ENCODE results near the gene SUSD4. TPM values are rescaled to one million over a fixed set of nuclear protein-coding genes. Genes with fewer than 3 reads are reported as not detected.

SUSD4 gene
- total and polyA plus RNA-seq, 2 experiments from 2014 or later, result 5.6 to 8.3 TPM

GRCh38 chr1:223201967-223202366, 162.0 kb downstream of the SUSD4 start:
- no peak overlapping the region for H3K4me3 ChIP-seq
- no peaks in the 10 kb centered on the region for H3K9me2 ChIP-seq (replicated peaks; ENCODE audit: insufficient read depth)
- no peaks in the 10 kb centered on the region for H3K27me3 ChIP-seq
- no peaks in the 10 kb centered on the region for H3K79me2 ChIP-seq
- H3K27ac ChIP-seq, result no peak overlapping the region
- H3K9me3 ChIP-seq (ENCODE audit: low read depth), result no peaks in the 10 kb centered on the region
- no peak overlapping the region for H3K4me2 ChIP-seq
- TF ChIP-seq CTCF (IDR thresholded peaks at IDR 0.05; ENCODE audit: poor library complexity), result no peak
- TF ChIP-seq EZH2phosphoT487 (IDR thresholded peaks at IDR 0.05; ENCODE audit: low read depth, severe bottlenecking, unreplicated experiment), result no peak
- no peak for TF ChIP-seq EZH2 (IDR thresholded peaks at IDR 0.05; ENCODE audit: borderline replicate concordance)
- H3K36me3 ChIP-seq (replicated peaks; ENCODE audit: insufficient read depth, low read depth), result no peaks in the 10 kb centered on the region
- no peak for DNase-seq (ENCODE audit: low spot score)
- no peaks in the 10 kb centered on the region for H4K20me1 ChIP-seq (ENCODE audit: insufficient read depth, poor library complexity, severe bottlenecking)
- H3K4me1 ChIP-seq (ENCODE audit: insufficient read depth), result no peaks in the 10 kb centered on the region
- H2AFZ ChIP-seq, result no peak overlapping the region
- WGBS (ENCODE audit: low lambda C conversion rate, missing lambda C conversion rate), result 91% methylated on average over 2 of the region's 2 CpGs

GRCh38 chr1:223200903-223201302, 163.1 kb downstream of the SUSD4 start:
- H3K4me3 ChIP-seq, result no peak overlapping the region
- no peaks in the 10 kb centered on the region for H4K20me1 ChIP-seq (ENCODE audit: insufficient read depth, poor library complexity, severe bottlenecking)
- no peaks in the 10 kb centered on the region for H3K9me2 ChIP-seq (replicated peaks; ENCODE audit: insufficient read depth)
- H3K79me2 ChIP-seq, result no peaks in the 10 kb centered on the region
- no peak overlapping the region for H2AFZ ChIP-seq
- H3K9me3 ChIP-seq (ENCODE audit: low read depth), result no peaks in the 10 kb centered on the region
- 85% methylated on average over 6 of the region's 6 CpGs for WGBS (ENCODE audit: low lambda C conversion rate, missing lambda C conversion rate)
- H3K36me3 ChIP-seq (replicated peaks; ENCODE audit: insufficient read depth, low read depth), result no peaks in the 10 kb centered on the region
- DNase-seq (ENCODE audit: low spot score), result no peak
- H3K4me1 ChIP-seq (ENCODE audit: insufficient read depth), result peaks cover 6% of the 10 kb centered on the region
- TF ChIP-seq EZH2 (IDR thresholded peaks at IDR 0.05; ENCODE audit: borderline replicate concordance), result no peak
- no peak for TF ChIP-seq CTCF (IDR thresholded peaks at IDR 0.05; ENCODE audit: poor library complexity)
- TF ChIP-seq EZH2phosphoT487 (IDR thresholded peaks at IDR 0.05; ENCODE audit: low read depth, severe bottlenecking, unreplicated experiment), result no peak
- H3K27me3 ChIP-seq, result no peaks in the 10 kb centered on the region
- H3K4me2 ChIP-seq, result no peak overlapping the region
- no peak overlapping the region for H3K27ac ChIP-seq

- TF ChIP-seq EZH2phosphoT487 (IDR thresholded peaks at IDR 0.05; ENCODE audit: low read depth, severe bottlenecking, unreplicated experiment) (no peak), EZH2 (IDR thresholded peaks at IDR 0.05; ENCODE audit: borderline replicate concordance) (no peak), CTCF (IDR thresholded peaks at IDR 0.05; ENCODE audit: poor library complexity) (no peak)
- H2AFZ ChIP-seq, result no peak overlapping the region
- H3K36me3 ChIP-seq (replicated peaks; ENCODE audit: insufficient read depth, low read depth), result no peaks in the 10 kb centered on the region
- H3K9me2 ChIP-seq (replicated peaks; ENCODE audit: insufficient read depth), result no peaks in the 10 kb centered on the region
- H4K20me1 ChIP-seq (ENCODE audit: insufficient read depth, poor library complexity, severe bottlenecking), result no peaks in the 10 kb centered on the region
- H3K79me2 ChIP-seq, result no peaks in the 10 kb centered on the region
- no peak overlapping the region for H3K4me3 ChIP-seq
- 63% methylated on average over 2 of the region's 2 CpGs for WGBS (ENCODE audit: low lambda C conversion rate, missing lambda C conversion rate)
- H3K4me2 ChIP-seq, result no peak overlapping the region
- H3K27ac ChIP-seq, result no peak overlapping the region
- DNase-seq (ENCODE audit: low spot score), result no peak
- no peaks in the 10 kb centered on the region for H3K27me3 ChIP-seq
- H3K4me1 ChIP-seq (ENCODE audit: insufficient read depth), result peaks cover 6% of the 10 kb centered on the region
- no peaks in the 10 kb centered on the region for H3K9me3 ChIP-seq (ENCODE audit: low read depth)
Measured at GRCh38 chr1:223199094-223199647, 164.8 kb downstream of the SUSD4 start.

GRCh38 chr1:223198628-223198965, 165.4 kb downstream of the SUSD4 start:
- Histone ChIP-seq H3K36me3 (replicated peaks; ENCODE audit: insufficient read depth, low read depth) (no peaks in the 10 kb centered on the region), H3K79me2 (no peaks in the 10 kb centered on the region), H4K20me1 (ENCODE audit: insufficient read depth, poor library complexity, severe bottlenecking) (no peaks in the 10 kb centered on the region), H3K4me3 (no peak overlapping the region), H3K27ac (no peak overlapping the region), H3K27me3 (no peaks in the 10 kb centered on the region), H3K4me1 (ENCODE audit: insufficient read depth) (peaks cover 6% of the 10 kb centered on the region), H2AFZ (no peak overlapping the region), H3K4me2 (no peak overlapping the region), H3K9me2 (replicated peaks; ENCODE audit: insufficient read depth) (no peaks in the 10 kb centered on the region), H3K9me3 (ENCODE audit: low read depth) (no peaks in the 10 kb centered on the region)
- DNase-seq (ENCODE audit: low spot score), result no peak
- 90% methylated on average over 3 of the region's 3 CpGs for WGBS (ENCODE audit: low lambda C conversion rate, missing lambda C conversion rate)
- TF ChIP-seq EZH2phosphoT487 (IDR thresholded peaks at IDR 0.05; ENCODE audit: low read depth, severe bottlenecking, unreplicated experiment), result no peak
- TF ChIP-seq CTCF (IDR thresholded peaks at IDR 0.05; ENCODE audit: poor library complexity), result no peak
- TF ChIP-seq EZH2 (IDR thresholded peaks at IDR 0.05; ENCODE audit: borderline replicate concordance), result no peak

Data from hepatocyte (in vitro differentiated cells).